Activated CD4-positive, alpha-beta memory T cell treated with anti-CD3 and anti-CD28 coated beads, Interleukin-2, amount 10 ng/mL, durations not matched to agents 7 days and 5 days (primary cell): Measurements from ENCODE around the gene ST3GAL4. TPM values are rescaled to one million over a fixed set of nuclear protein-coding genes. Genes with fewer than 3 reads are reported as not detected.

Experiments
- CTCF ChIA-PET: fragments of 350-600 bp; sonication (Branson Sonifier 250); formaldehyde crosslinking; loops from one replicate; lab custom pipeline; 2021; ENCODE audit warnings: antibody characterized with exemption, inconsistent platforms; lab: Charles Lee
- POLR2A ChIA-PET: fragments of 350-600 bp; sonication (Branson Sonifier 250); formaldehyde crosslinking; loops from one replicate; lab custom pipeline; 2021; ENCODE audit warnings: antibody characterized with exemption; lab: Charles Lee
- DNase-seq: peaks from one replicate; pipeline ENCODE4 v3.0.0-alpha.2; 2020
- H3K27ac Mint-ChIP-seq: one replicate; pipeline ENCODE4 v1.8.0; 2021; ENCODE audit warnings: mild to moderate bottlenecking, mixed read lengths
- H3K27me3 Mint-ChIP-seq: one replicate; pipeline ENCODE4 v1.8.0; 2021; ENCODE audit warnings: mixed read lengths
- H3K36me3 Mint-ChIP-seq: one replicate; pipeline ENCODE4 v1.8.0; 2021; ENCODE audit warnings: low read depth, mixed read lengths
- H3K4me1 Mint-ChIP-seq: one replicate; pipeline ENCODE4 v1.8.0; 2021; ENCODE audit warnings: mixed read lengths
- H3K4me3 Mint-ChIP-seq: one replicate; pipeline ENCODE4 v1.8.0; 2021; ENCODE audit warnings: mild to moderate bottlenecking, mixed read lengths
- H3K9me3 Mint-ChIP-seq: one replicate; pipeline ENCODE4 v1.8.0; 2021; ENCODE audit warnings: mixed read lengths
- total RNA-seq, 2 experiments: library from RNA; stranded (reverse); gene quantifications; one replicate each; pipeline ENCODE4 v1.2.3, GENCODE V29; 2021

Gene ST3GAL4
- total RNA-seq, 2 experiments from 2014 or later, result 7.4 to 8.5 TPM

DNA sequence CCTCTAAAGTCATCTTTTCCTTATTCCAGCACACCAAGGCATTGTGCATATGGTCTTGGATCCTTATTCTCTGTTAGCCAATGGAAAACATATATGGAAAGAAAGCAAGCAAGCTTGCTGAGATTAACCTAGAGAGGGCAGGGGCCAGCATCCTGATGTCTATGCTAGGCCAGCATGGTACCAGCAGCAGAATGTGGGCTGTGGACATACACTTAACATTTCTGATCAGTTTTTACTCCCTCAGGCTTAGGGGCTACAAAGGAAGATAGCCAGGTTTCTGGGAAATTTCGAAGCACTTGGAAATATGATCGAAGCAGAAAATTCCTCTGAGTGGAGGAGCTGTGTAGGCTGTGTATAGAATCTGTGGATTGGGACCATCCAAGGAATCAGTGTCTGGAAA lies 67.0 kb downstream of the ST3GAL4 start:
- ChIA-PET POLR2A (no interaction called here), CTCF (no interaction called here)
- no peaks in the 10 kb centered on the region for H3K36me3 Mint-ChIP-seq
- DNase-seq, result no peak
- H3K27me3 Mint-ChIP-seq, result peaks cover 4% of the 10 kb centered on the region
- H3K27ac Mint-ChIP-seq, result no peak overlapping the region
- peaks cover 13% of the 10 kb centered on the region for H3K4me1 Mint-ChIP-seq
- no peak overlapping the region for H3K4me3 Mint-ChIP-seq
- H3K9me3 Mint-ChIP-seq, result no peaks in the 10 kb centered on the region

DNA sequence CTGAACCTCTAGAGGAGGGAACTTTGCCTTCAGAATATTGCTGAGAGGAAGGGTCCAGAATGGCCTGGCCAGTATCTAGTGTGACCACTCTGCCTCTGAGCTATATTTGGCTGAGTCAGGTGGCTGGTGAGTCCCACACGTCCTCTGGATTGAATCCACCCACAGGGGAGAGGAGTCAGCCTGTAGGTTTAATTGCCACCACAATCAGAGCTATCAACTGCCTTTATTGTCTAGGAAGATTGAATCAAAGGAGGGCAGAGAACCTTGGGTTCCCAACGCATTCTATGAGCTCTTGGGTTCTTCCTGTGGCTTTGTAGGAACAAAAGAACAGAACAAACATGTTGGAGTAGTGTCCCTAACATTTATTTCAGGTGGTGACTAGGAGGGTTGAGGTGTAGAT lies 67.7 kb downstream of the ST3GAL4 start:
- Mint-ChIP-seq H3K27me3 (peaks cover 4% of the 10 kb centered on the region), H3K4me3 (no peak overlapping the region), H3K36me3 (no peaks in the 10 kb centered on the region), H3K9me3 (no peaks in the 10 kb centered on the region), H3K27ac (no peak overlapping the region), H3K4me1 (peaks cover 13% of the 10 kb centered on the region)
- DNase-seq, result no peak
- POLR2A ChIA-PET, result no interaction called here
- CTCF ChIA-PET, result interaction anchor here (1.1 kb wide), 1 partner anchor 18 kb away, joined by 3 read pairs; no protein-coding TSS in a partner anchor

DNA sequence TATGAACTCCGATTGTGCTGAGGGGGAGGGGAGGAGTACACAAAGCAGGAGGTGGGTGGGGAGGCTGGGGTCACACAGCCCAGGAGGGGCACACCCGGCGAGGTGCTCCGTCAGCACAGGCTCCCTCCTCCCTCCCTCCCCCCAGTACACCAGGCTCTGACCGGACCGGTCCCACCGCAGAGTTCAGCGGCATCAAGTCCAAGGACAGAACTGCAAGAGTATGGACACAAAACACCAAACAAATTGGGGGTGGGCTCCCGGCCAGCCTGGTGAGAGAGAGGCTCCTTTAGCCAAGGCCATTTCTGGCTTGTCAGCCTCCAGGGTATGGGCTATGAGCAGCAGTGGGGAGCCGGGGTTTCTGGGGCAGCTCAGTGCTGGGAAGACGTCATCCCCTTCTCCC lies 68.3 kb downstream of the ST3GAL4 start:
- no peak overlapping the region for H3K4me3 Mint-ChIP-seq
- no peak overlapping the region for H3K27ac Mint-ChIP-seq
- POLR2A ChIA-PET, result no interaction called here
- H3K4me1 Mint-ChIP-seq, result peaks cover 13% of the 10 kb centered on the region
- H3K27me3 Mint-ChIP-seq, result peaks cover 4% of the 10 kb centered on the region
- CTCF ChIA-PET, result interaction anchor here (1.1 kb wide), 1 partner anchor 17 kb away, joined by 3 read pairs; no protein-coding TSS in a partner anchor
- no peak for DNase-seq
- no peaks in the 10 kb centered on the region for H3K9me3 Mint-ChIP-seq
- no peaks in the 10 kb centered on the region for H3K36me3 Mint-ChIP-seq

- no peak overlapping the region for H3K27ac Mint-ChIP-seq
- no peaks in the 10 kb centered on the region for H3K9me3 Mint-ChIP-seq
- ChIA-PET POLR2A (no interaction called here), CTCF (no interaction called here)
- H3K27me3 Mint-ChIP-seq, result peaks cover 4% of the 10 kb centered on the region
- H3K4me3 Mint-ChIP-seq, result no peak overlapping the region
- H3K4me1 Mint-ChIP-seq, result peaks cover 13% of the 10 kb centered on the region
- no peaks in the 10 kb centered on the region for H3K36me3 Mint-ChIP-seq
- no peak for DNase-seq
Measured at GRCh38 chr11:126424471-126425039, 69.1 kb downstream of the ST3GAL4 start.

- Mint-ChIP-seq H3K4me1 (peaks cover under 1% of the 10 kb centered on the region), H3K9me3 (no peaks in the 10 kb centered on the region), H3K27me3 (no peaks in the 10 kb centered on the region), H3K36me3 (no peaks in the 10 kb centered on the region), H3K27ac (no peak overlapping the region), H3K4me3 (no peak overlapping the region)
- CTCF ChIA-PET, result interaction anchor here (0.7 to 1.2 kb wide), 2 partner anchors 14 to 55 kb away, joined by 3 read pairs; no protein-coding TSS in a partner anchor
- POLR2A ChIA-PET, result no interaction called here
- DNase-seq, result no peak
Measured at GRCh38 chr11:126426106-126426505, 70.6 kb downstream of the ST3GAL4 start.

GRCh38 chr11:126426820-126427749 lies 71.6 kb downstream of the ST3GAL4 start:
- CTCF ChIA-PET, result interaction anchor here (1.2 to 1.8 kb wide), 2 partner anchors 54 kb away, joined by 3 to 7 read pairs; no protein-coding TSS in a partner anchor
- Mint-ChIP-seq H3K27ac (no peak overlapping the region), H3K36me3 (no peaks in the 10 kb centered on the region)

DNA sequence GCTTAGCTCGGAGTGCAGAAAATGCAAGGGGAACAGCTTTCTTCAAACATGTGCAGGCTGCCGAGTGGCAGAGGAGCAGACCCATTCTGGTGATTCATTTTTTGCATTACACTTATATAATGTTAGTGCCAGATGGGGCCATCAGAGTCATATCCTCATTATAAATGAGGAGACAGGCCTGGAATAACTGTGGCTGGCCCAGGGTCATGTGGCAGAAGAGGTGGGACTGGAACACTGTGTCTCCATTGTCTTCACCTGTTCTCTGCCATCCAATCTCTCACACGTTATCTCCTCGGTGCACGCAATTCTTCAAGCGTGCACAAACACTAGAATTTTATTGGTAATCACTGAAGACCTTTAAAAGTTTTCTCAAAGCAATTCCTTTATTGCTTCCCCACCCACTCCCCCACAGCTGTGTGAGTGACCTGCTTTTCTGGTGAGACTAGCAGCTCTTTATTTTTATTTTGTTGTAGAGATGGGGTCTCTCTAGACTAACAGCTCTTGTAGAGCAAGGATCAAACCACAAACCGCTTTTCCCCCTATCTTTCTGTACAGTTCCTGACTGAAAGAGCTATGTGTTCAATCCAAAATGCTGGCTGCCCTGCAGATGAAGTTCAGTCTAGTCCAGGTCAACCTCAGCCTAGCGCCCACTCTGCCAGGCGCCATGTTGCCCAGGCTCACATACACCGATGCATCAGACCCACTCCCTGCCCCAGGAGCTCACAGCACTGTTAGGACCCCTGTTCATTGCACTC lies 75.3 kb downstream of the ST3GAL4 start:
- no peaks in the 10 kb centered on the region for H3K9me3 Mint-ChIP-seq
- DNase-seq, result no peak
- no peak overlapping the region for H3K4me3 Mint-ChIP-seq
- ChIA-PET CTCF (interaction anchor here (1.3 to 1.5 kb wide), 2 partner anchors 11 kb away, joined by 4 to 5 read pairs; no protein-coding TSS in a partner anchor), POLR2A (interaction anchor here (0.8 kb wide), 1 partner anchor 50 kb away, joined by 4 read pairs; no protein-coding TSS in a partner anchor)
- H3K27ac Mint-ChIP-seq, result no peak overlapping the region
- H3K4me1 Mint-ChIP-seq, result no peaks in the 10 kb centered on the region
- H3K36me3 Mint-ChIP-seq, result no peaks in the 10 kb centered on the region
- H3K27me3 Mint-ChIP-seq, result no peaks in the 10 kb centered on the region

More at GRCh38 chr11:126426820-126427749, 71.6 kb downstream of the ST3GAL4 start:
- no peaks in the 10 kb centered on the region for H3K9me3 Mint-ChIP-seq
- H3K27me3 Mint-ChIP-seq, result no peaks in the 10 kb centered on the region
- no peaks in the 10 kb centered on the region for H3K4me1 Mint-ChIP-seq
- POLR2A ChIA-PET, result no interaction called here
- H3K4me3 Mint-ChIP-seq, result no peak overlapping the region
- no peak for DNase-seq

DNA sequence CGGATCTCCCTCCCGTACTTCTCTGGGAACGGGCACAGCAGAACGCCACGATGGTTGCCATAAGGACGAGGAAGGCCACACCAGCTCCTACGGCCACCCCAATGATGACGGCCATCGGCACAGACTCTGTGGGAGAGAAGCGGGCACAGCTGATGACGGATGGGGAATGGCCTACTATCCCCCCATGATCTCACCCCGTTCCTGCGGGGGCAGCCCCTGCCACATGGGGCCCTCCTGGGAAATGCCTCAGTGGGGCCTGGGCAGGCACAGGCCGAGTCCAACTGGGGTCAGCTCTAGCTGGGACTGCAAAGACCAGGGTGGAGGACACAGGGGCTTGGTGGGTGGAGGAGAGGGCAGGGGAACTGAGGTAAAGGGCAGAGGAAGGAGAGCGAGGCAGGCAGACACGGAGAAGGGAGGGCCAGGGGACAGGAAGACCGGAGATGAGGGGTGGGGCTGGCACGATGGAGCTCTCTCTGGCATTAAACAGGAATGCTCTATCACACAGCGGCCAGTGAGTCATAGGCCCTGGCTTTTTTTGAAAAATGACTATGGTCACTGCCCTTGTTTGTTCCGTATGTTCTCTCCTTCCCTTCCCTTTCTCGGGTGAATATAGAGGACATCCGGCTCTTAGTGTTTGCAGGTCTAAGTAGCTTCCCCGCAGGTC lies 76.0 kb downstream of the ST3GAL4 start:
- H3K27ac Mint-ChIP-seq, result no peak overlapping the region
- POLR2A ChIA-PET, result no interaction called here
- no peak overlapping the region for H3K4me3 Mint-ChIP-seq

DNA sequence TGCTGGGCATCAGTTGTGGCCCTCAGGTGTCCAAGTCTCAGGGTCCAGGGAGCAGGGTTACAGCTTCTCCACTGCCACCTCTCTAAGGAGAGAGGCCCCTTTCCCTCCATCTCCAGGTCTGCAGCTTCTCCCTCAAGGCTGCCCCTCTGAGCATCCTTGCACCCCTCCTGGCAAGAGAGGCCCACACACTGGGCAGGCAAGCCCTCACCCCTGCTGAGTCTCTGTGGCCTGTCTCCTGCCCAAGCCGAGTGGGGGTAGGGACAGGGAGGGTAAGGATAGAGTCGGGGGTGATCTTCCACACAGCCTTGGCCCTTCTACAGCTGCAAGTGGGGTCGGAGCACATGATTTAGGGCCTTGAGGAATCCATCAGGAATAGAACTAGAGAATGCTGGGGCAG lies 76.6 kb downstream of the ST3GAL4 start:
- Mint-ChIP-seq H3K9me3 (no peaks in the 10 kb centered on the region), H3K27me3 (no peaks in the 10 kb centered on the region), H3K27ac (no peak overlapping the region), H3K4me1 (no peaks in the 10 kb centered on the region), H3K4me3 (no peak overlapping the region), H3K36me3 (no peaks in the 10 kb centered on the region)
- CTCF ChIA-PET, result interaction anchor here (2.0 kb wide), 1 partner anchor 49 kb away, joined by 10 read pairs; no protein-coding TSS in a partner anchor
- DNase-seq, result no peak
- POLR2A ChIA-PET, result no interaction called here

More for the DNA sequence above, 76.0 kb downstream of the ST3GAL4 start:
- Mint-ChIP-seq H3K9me3 (no peaks in the 10 kb centered on the region), H3K4me1 (no peaks in the 10 kb centered on the region), H3K36me3 (no peaks in the 10 kb centered on the region), H3K27me3 (no peaks in the 10 kb centered on the region)
- DNase-seq, result no peak
- CTCF ChIA-PET, result interaction anchor here (1.3 to 2.0 kb wide), 3 partner anchors 10 to 49 kb away, joined by 4 to 10 read pairs (median 5); no protein-coding TSS in a partner anchor

- DNase-seq, result no peak
- ChIA-PET POLR2A (no interaction called here), CTCF (interaction anchor here (2.0 kb wide), 1 partner anchor 48 kb away, joined by 10 read pairs; no protein-coding TSS in a partner anchor)
- H3K27ac Mint-ChIP-seq, result no peak overlapping the region
- H3K4me1 Mint-ChIP-seq, result no peaks in the 10 kb centered on the region
- no peaks in the 10 kb centered on the region for H3K9me3 Mint-ChIP-seq
- H3K36me3 Mint-ChIP-seq, result no peaks in the 10 kb centered on the region
- no peak overlapping the region for H3K4me3 Mint-ChIP-seq
- H3K27me3 Mint-ChIP-seq, result no peaks in the 10 kb centered on the region
Measured at GRCh38 chr11:126432525-126432924, 77.0 kb downstream of the ST3GAL4 start.

GRCh38 chr11:126433244-126433846 lies 77.9 kb downstream of the ST3GAL4 start:
- CTCF ChIA-PET, result interaction anchor here (1.5 to 2.0 kb wide), 2 partner anchors 9 to 47 kb away, joined by 4 to 10 read pairs; no protein-coding TSS in a partner anchor

More at GRCh38 chr11:126433244-126433846, 77.9 kb downstream of the ST3GAL4 start:
- no peak for DNase-seq
- no peaks in the 10 kb centered on the region for H3K36me3 Mint-ChIP-seq
- no peaks in the 10 kb centered on the region for H3K27me3 Mint-ChIP-seq
- no peaks in the 10 kb centered on the region for H3K9me3 Mint-ChIP-seq
- POLR2A ChIA-PET, result no interaction called here
- H3K4me3 Mint-ChIP-seq, result no peak overlapping the region
- H3K4me1 Mint-ChIP-seq, result no peaks in the 10 kb centered on the region
- H3K27ac Mint-ChIP-seq, result no peak overlapping the region
